ENCODE results near the gene LMCD1.

Gene LMCD1

GRCh38 chr3:8536096-8537056 is 34.8 kb downstream of the LMCD1 start:
- DNase-seq (ENCODE audit: low spot score) = no peak

GRCh38 chr3:8537440-8537839 is 35.8 kb downstream of the LMCD1 start:
- DNase-seq (ENCODE audit: low spot score) = no peak

GRCh38 chr3:8538223-8538622 is 36.6 kb downstream of the LMCD1 start:
- DNase-seq (ENCODE audit: low spot score) = no peak

GRCh38 chr3:8538913-8539312 is 37.3 kb downstream of the LMCD1 start:
- no peak for DNase-seq (ENCODE audit: low spot score)

- DNase-seq (ENCODE audit: low spot score) = no peak
Measured at GRCh38 chr3:8539419-8539818, 37.8 kb downstream of the LMCD1 start.

GRCh38 chr3:8540456-8540855 is 38.8 kb downstream of the LMCD1 start:
- DNase-seq (ENCODE audit: low spot score) = no peak

- DNase-seq (ENCODE audit: low spot score) = no peak
Measured at GRCh38 chr3:8541486-8541885, 39.9 kb downstream of the LMCD1 start.

- no peak for DNase-seq (ENCODE audit: low spot score)
Measured at GRCh38 chr3:8542190-8543135, 40.8 kb downstream of the LMCD1 start.

- no peak for DNase-seq (ENCODE audit: low spot score)
Measured at GRCh38 chr3:8546609-8547008, 45.0 kb downstream of the LMCD1 start.

- DNase-seq (ENCODE audit: low spot score) = no peak
Measured at GRCh38 chr3:8548502-8549275, 47.1 kb downstream of the LMCD1 start.

GRCh38 chr3:8549354-8549753 is 47.7 kb downstream of the LMCD1 start:
- no peak for DNase-seq (ENCODE audit: low spot score)

GRCh38 chr3:8550611-8551010 is 49.0 kb downstream of the LMCD1 start:
- no peak for DNase-seq (ENCODE audit: low spot score)

- no peak for DNase-seq (ENCODE audit: low spot score)
Measured at GRCh38 chr3:8552223-8552762, 50.7 kb downstream of the LMCD1 start.

GRCh38 chr3:8553405-8553804 is 51.8 kb downstream of the LMCD1 start:
- no peak for DNase-seq (ENCODE audit: low spot score)

- no peak for DNase-seq (ENCODE audit: low spot score)
Measured at GRCh38 chr3:8554696-8555095, 53.1 kb downstream of the LMCD1 start.

- DNase-seq (ENCODE audit: low spot score) = peak; percentile 70
Measured at GRCh38 chr3:8555113-8555661, 53.6 kb downstream of the LMCD1 start.

- no peak for DNase-seq (ENCODE audit: low spot score)
Measured at GRCh38 chr3:8555725-8556472, 54.3 kb downstream of the LMCD1 start.

GRCh38 chr3:8556473-8556869 is 54.8 kb downstream of the LMCD1 start:
- no peak for DNase-seq (ENCODE audit: low spot score)

GRCh38 chr3:8557298-8557697 is 55.7 kb downstream of the LMCD1 start:
- no peak for DNase-seq (ENCODE audit: low spot score)

GRCh38 chr3:8558645-8559044 is 57.0 kb downstream of the LMCD1 start:
- DNase-seq (ENCODE audit: low spot score) = no peak

GRCh38 chr3:8559351-8559750 is 57.7 kb downstream of the LMCD1 start:
- DNase-seq (ENCODE audit: low spot score) = no peak
